Activated CD4-positive, alpha-beta T cell treated with anti-CD3 and anti-CD28 coated beads, Interleukin-2, amount 50 U/mL, for 48 hours (primary cell): ENCODE measurements around the gene CMTM3.
"Not testable (repeated sequence)": the region's sequence is repeated elsewhere in the genome, so short reads cannot be mapped to it uniquely, and the experiment has no call there.

ENCODE experiments used
- DNase-seq, 2 experiments: peaks; one replicate each; pipeline ENCODE4 v3.0.0-alpha.2; 2020

CMTM3 gene

DNA sequence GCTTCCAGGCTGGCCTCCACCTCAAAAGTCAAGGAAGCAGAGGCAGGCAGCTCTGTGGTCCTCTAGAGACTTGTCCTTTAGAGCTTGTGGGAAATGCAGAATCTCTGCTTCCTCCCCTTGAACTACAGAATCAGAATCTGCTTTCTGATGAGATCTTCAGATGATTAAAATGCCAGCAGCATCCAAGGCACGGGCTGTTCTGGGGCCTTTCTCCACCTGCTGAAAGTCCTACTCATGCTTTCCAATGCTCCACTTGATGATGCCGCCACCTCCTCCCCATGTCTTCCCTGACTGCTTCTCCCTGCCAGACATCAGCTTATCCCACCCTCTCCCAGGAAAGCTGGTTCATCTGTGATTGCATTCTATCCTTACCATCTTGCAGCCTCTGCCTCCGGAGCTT is 33.3 kb downstream of the CMTM3 start:
- DNase-seq: no peak

DNA sequence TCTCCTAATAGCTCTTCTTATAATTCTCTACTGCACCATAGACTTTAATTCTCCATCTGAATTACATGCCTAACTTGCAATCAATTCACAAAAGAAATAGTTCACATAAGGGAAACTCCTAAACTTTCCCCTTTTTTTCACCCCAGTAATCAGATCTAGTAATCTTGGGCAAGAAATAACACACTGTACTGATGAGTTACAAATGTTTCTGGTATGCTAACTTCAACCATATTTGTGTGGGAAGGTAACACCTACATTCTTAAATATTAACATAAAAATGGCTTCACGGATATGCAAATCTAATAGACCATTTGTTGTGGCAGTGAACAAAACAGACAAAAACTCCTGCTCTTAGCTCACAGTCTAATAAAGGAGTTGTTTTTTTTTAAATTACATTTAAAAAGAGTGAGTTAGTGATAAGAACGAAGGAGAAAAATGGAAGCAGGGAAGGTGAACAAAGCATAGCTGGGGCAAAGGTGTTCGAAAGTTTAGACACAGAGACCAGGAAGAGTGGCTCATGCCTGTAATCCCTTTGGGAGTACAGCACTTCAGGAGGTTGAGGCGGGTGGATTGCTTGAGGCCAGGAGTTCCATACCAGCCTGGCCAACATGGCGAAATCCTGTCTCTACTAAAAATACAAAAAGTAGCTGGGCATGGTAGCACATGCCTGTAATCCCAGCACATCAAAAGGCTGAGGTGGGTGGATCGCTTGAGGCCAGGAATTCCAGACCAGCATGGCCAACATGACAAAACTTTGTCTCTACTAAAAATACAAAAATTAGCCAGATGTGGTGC is 34.8 kb downstream of the CMTM3 start:
- DNase-seq: no peak

DNA sequence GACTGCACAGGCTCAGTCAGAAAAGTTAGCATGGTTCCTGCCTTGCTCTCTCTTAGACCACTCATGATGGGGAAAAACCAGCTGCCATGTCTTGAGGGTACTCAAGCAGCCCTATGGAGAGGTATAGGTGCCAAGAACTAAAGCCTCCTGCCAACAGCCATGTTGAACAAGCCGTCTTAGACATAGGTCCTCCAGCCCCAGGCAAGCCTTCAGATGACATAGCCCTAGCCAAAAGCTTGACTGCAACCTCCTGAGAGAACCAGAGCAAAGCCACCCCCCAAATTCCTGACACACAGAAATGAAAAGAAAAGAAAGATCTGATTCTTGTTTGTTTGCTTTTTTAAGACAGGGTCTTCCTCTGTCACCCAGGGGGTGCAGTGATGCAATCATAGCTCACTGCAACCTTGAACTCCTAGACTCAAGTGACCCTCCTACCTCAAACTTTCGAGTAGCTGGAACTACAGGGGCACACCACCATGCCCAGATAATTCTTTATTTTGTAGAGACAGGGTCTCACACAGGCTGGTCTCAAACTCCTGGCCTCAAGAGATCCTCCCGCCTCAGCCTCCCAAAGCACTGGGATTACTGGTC is 36.3 kb downstream of the CMTM3 start:
- DNase-seq: no peak

DNA sequence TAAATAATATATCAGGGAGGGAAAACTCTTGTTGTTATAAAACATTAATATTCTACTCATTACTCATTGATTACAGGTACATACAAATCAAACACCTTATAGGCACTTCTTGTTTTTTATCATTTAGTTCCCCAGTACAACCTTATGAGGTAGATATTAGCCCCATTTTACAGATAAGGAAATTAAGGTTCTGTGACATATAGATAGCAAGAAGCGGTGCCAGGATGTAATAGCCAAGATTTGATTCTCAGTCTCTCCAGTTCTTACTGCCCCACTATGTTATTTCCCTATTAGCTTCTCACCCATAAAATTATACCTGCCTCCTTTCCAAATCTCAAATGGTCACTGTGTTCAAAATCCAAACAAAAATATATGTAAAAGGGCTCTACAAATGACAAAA is 36.9 kb downstream of the CMTM3 start:
- DNase-seq: no peak

DNA sequence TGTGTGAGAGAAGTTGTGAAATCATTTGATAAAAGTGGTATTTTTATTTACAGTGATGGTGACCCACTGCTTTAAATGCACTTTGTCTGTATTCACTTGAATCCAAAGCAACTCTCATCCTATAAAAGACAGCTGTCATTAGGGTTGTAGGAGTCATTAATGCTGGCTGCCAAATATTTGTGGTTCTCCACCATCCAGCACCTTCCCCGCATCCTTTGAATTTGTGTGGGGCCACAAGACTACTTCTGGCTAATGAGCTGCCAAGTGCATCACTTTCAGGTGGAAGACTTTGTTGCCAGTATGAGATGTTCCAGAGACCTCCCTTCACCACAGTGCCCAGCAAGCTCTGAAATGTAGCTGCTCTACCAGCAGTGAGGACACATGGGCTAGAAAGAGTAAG is 43.4 kb downstream of the CMTM3 start:
- DNase-seq: no peak

DNA sequence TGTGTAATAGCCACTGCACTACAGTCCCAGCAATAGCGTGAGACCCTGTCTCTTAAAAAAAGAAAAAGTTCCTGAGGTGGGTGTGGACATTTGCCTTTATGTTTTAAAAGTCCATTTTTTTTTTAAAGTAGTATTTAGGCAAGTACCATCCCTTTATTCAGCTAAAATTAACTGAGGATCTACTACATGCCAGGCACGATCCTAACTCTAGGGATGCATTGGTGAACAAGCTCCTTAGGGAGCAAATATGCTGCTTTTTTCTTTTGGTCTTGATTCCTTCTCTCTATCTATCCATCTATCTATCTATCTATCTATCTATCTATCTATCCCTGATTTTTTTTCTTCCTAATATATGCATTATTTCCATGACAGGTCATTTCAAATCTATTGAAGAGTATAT is 44.7 kb downstream of the CMTM3 start:
- DNase-seq: no peak

DNA sequence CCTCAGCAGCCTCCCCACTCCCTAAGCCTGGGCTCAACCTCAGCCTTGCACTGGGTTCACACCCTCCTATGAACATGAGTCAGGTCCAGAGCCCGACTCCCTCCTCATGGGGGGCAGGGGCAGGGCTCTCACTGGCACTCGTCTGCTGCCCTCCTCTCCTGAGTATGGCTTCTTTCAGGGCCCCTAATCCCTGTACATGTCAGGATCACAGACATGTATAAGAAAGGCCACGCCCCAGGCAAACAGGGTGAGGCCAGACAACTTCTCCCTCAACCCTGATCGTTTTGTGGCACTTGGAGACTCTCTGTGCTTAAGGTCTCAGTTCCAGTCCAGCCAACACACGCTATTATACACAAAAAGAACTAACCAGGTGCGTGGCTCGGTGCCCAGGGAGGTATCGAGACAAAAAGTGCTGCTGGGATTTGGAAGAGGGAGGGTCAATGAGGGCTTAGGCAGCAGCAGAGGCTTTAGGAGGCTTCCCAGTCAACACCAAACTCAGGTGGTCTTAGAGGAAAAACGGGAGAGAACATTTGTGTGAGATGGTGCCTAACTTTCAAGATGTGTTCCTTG is 45.2 kb downstream of the CMTM3 start:
- no peak for DNase-seq

DNA sequence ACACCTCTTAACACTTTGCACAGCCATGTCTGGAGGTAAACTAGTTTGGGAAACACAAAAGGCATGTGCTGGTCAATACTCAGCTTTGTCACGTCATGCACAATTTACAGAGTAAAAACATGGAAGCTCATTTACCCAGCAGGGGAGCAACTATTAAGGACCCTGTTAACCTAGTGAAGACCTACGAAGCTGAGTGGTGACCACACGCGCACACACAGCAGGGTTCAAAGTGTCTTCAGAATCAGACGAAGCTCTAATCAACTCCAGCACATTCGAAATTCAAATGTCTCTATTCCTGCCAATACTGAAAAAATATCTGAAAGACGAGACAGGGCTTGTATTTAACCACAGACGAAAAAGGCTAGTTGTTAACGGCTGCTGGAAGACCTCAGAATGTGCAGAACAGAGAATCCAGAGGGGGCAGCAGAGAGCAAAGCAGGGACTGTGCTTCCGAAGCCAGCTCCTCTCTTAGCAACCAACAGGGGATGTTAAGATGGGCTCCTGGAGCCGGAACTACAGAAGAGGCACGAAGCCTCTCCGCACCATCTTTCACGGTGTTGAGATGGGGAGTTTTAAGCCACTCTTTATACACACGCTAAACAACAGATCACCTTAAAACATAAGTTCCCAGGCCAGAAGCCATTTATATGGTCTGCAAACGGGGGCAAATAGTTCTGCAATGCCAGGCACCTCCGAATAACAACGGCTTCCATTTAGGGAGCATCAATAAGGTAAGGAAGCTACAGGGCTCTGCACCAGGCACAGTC is 46.4 kb downstream of the CMTM3 start:
- DNase-seq: peak; percentile 76 to 84

DNA sequence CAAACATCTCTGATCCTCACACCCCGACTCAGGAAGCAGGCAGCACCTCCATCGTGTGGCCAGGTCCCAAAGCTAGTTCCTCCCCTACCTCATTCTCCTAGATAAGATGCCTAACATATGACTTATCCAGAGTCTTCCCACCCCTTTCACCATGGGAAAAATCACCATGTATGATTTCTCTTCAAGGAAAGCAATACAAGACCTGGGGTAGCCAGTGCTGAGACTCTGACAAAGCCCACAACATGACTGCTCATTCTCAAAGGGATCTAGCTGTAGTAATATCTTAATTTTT is 46.9 kb downstream of the CMTM3 start:
- no peak for DNase-seq

DNA sequence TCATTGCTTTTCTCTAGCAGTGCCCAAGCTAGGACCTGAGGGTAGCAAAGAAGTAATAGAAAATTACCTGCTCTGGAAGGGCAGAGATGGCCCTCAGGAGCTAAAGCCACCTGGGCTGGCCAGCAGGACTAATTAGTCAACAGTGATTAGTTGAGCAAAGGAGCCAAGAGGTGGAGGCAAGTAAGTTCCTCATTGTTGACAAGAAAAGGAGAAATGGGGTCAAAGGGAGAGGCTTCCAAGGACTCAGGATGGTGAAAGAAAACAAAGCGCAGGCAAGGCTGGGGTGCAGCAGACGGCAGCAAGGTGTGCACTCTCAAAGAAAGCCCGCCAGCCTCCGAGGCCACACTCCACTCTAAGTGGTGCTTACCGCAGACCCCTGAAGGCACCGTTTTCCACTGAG is 47.5 kb downstream of the CMTM3 start:
- no peak for DNase-seq

DNA sequence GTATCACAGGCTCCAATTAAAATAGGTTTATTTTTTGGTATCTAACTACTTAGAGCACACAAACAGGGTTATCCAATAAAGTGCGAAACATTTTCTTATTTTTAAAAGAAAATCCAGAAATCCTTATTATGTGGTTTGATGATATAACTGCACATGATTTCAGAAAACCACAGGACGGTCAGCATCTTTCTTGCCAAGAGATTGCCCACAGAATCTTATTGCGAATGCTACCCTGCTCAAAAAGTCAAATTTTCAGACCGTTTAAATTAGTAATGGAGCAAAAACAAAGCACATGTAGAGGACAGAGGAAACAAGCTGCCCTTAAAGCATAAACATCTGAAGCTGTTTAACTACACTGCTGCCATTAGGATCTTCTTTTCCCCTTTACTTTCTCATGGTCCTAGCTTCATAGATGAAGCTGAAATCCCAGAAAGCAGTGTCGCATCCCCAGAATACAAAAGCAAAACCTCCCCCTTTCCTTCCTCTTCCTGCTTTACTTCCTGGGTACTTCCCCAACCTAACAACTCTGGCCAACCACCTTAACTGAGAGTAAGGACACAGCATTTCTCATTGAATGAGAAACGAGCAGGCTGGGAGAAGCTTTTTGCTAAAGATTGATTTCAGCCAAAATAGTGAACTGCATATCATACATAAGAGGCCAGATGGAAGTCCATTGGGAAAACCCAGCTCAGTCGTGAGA is 48.3 kb downstream of the CMTM3 start:
- no peak for DNase-seq

DNA sequence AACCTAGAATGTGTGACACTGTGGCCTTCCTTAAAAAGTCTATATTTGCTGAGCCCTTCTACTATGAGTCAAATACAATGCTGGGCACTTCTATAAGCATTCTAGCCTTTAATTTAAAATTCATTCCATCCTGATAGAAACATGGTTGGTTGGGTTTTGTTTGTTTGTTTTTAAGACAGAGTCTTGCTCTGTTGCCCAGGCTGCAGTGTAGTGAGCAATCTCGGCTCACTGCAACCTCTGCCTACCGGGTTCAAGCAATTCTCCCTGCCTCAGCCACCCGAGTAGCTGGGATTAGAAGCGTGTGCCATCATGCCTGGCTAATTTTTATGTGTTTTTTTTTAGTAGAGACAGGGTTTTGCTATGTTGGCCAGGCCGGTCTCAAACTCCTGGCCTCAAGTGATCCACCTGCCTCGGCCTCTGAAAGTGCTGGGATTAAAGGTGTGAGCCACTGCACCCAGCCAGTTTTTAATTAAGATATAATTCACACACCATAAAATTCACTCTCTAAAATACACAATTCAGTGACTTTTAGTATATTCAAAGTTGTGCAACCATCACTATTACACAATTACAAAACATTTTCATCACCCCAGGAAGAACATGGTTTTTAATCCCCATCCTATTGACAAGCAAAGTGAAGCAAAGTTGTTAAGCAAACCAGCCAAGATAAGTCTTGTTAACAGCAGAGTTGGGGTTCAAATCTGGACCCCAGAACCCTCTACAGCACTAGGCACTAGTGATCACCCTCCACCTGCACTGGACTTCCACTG is 49.3 kb downstream of the CMTM3 start:
- DNase-seq: no peak

DNA sequence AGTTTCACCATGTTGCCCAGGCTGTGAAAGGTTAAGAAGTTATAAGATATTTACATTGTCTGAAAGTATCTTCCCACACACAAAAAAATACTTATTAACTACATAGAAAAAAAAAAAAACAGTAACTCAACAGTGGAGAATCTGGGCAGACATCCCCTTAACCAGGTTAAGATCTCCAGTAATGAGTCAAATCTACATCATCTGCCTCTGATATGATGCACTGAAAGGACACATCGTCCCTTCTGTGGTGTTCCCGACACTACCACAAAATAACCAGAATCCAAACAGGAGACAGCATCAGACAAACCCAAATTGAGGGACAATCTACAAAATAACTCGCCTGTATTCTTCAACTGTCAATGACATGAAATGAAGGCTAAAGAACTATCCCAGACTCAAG is 52.0 kb downstream of the CMTM3 start:
- DNase-seq: no peak

DNA sequence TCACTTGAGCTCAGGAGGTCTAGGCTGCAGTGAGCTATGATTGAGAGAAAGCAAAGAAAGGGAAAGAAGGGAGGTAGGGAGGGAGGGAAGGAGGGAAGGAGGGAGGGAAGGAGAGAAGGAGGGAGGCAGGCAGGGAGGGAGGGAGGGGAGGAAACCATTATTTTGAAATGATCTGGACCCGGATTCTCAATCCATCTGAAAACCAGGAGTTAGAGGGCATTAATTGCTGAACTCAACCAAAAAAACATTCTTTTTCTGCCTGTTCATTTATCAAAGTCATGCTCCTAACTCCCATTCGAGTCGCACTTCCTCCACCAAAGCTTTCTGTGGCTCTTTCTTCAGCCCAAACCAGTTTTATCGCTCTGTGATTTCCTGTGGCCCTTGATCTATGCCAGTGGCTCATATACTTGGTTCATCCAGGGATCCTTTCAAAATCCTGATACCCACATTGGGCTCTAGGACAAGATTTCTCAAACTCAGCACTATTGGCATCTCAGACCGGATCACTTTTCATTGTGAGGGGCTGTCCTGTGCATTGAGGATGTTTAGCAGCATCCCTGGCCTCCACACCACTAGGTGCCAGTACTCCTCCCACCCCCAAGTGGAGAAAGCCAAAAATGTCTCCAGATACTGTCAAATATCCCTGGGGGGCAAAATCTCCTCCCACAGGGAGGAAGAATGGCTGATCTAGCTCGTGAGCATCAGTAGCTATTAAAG is 53.8 kb downstream of the CMTM3 start:
- no peak for DNase-seq

DNA sequence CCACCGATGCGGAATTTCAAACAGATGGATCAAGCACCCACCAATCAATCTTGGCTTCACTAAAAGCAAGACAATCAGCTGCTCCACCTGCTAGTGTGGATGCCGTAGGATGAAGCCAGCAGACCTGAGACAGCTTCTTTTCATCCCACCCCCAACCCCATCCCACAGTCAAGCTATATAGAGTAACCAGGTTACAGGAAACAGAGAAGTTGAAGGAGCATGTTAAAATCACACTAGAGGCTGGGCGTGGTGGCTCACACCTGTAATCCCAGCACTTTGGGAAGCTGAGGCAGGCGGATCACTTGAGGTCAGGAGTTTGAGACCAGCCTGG is 54.3 kb downstream of the CMTM3 start:
- DNase-seq: no peak

DNA sequence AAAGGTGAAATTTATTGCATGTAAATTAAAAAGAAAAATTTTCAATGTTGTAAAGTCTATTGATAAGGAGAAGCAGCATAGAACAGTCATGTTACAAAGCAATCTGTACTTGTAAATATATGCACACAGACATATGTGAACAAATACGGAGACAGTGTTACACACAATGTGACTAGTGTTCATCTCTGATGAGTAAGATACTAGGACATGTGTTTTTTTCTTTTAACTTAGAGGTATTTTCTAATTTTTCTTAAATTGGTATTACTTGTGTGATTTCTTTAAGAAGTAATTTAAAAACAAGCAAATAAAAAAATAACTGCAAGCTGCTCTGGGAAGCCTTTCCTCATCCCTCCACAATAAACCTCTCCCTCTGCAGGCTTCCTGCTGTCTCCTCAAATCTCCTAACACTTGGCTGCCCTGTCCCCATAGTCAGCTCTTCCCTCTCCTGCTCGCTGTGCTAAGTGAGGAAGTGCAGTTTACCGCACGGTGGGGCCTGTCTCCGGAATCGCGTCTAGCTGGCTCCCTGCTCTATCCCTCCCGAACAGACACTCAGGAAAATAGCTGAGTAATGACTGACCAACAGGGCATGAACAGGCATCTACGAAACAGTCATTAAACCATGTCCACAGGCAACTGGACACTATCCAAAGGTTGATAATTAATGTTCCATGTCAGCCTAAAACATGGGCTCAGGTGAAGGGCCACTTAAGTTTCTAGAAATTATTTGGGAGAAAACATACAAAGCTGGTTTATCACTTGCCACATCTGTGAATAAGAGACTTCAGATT is 56.1 kb downstream of the CMTM3 start:
- DNase-seq: no peak

DNA sequence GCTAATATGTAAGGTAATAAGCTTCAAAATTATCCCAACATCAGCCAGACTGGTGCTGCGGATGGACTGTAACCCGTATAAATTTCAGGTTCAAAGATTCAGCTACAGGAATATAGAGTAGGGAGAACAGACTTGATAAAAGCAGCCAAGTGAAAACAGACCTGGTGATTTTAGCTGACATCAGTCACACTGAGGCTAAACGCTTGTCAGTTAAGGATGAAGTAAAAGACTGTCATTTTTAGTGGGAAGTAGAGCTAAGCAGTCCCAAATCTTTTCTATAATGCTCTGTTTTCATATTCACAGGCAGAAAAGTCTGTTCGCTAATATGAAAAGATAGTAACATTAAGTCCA is 56.7 kb downstream of the CMTM3 start:
- DNase-seq: no peak

DNA sequence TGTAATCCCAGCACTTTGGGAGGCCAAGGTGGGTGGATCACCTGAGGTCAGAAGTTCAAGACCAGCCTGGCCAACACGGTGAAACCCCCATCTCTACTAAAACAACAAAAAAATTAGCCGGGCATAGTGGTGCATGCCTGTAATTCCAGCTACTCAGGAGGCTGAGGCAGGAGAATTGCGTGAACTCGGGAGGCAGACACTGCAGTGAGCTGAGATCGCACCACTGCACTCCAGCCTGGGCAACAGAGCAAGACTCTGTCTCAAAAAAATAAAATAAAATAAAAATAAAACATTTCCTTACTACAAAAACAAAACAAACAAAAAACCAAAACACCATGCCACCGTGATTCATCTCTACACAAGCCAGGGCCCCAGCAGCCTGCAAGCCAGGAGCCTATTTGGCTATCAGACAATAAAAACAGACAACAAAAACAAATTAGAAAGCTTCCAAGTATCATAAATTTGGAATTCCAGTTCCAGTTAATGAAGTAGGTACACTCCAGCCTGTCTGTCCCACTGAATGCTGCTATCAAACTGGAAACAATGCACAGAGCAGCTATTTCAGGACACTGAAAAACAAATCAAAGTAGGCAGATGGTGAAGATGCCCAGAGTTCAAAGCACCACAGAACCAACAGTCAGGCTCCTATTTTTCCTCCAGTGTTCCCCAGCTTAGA is 57.3 kb downstream of the CMTM3 start:
- not testable (repeated sequence) for DNase-seq

DNA sequence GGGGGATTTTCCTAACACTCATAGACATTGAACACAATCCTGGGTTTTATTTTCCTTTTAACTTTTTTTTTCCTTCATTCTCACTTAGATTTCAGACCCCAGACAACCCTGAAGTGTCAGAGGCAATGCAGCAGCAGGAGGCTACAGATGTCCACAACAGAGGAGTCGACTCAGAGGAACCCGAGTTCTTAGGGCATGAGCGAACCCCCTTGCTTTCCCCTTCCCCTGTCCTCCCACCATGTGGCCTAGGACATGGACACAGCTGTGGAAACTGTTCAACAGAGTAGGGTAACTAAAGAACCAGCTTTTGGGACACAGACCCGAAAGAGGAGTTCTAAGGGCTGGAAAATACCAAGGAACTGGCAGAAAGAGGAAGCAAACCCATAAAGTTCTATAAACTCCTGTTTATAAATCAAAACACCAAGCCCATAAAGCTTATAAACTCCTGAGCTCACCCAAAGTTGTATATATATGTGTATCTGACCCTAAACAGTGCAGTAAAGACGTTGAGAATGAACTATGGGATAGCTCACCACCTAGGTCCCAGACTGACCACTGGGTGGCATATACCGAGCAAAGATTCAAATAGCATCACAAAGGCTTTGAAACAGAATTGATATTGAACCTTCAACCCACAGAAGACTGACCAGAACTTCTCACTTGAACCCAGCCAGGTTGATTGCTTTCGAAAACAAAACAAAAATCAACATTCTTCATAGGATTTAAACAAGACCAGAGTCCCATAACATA is 58.1 kb downstream of the CMTM3 start:
- no peak for DNase-seq
